Heart left ventricle (tissue), 16 donors: ENCODE measurements around the gene SUGP2. TPM values are rescaled to one million over a fixed set of nuclear protein-coding genes. Genes with fewer than 3 reads are reported as not detected.

ENCODE experiments used
- ATAC-seq, 4 donors: fragments of 200-7000 bp; cut with Tn5 transposase; one replicate each; pipeline ENCODE4 v1.9.1; 2020 to 2022; ENCODE audit warnings: moderate library complexity in 4 of 4, mild to moderate bottlenecking in 3 of 4, moderate number of reproducible peaks in 1 of 4
- DNase-seq, 5 donors: peaks; one replicate each; pipeline ENCODE4 v3.0.0-alpha.2; 2020
- H3K27ac ChIP-seq, 12 donors: fragments of 200-600 bp; sonication (generic) in 4 of 12; one replicate each; pipeline versions ENCODE4 v1.5.0 to v1.8.0; 2016 to 2022; ENCODE audit warnings: mild to moderate bottlenecking in 2 of 12
- H3K27me3 ChIP-seq, 9 donors: fragments of 200-600 bp; sonication (generic) in 2 of 9; one replicate each; pipeline versions ENCODE4 v1.5.1 to v1.8.0; 2016 to 2022; ENCODE audit warnings: mild to moderate bottlenecking in 3 of 9
- H3K36me3 ChIP-seq, 9 donors: fragments of 200-600 bp; sonication (generic) in 2 of 9; one replicate each; pipeline versions ENCODE4 v1.5.0 to v1.8.0; 2018 to 2022; ENCODE audit warnings: mild to moderate bottlenecking in 2 of 9
- H3K4me1 ChIP-seq, 12 donors: fragments of 200-600 bp; sonication (generic) in 4 of 12; one replicate each; pipeline versions ENCODE4 v1.5.0 to v1.8.0; 2016 to 2022; ENCODE audit warnings: mild to moderate bottlenecking in 3 of 12
- H3K4me3 ChIP-seq, 12 donors: fragments of 200-600 bp; sonication (generic) in 4 of 12; one replicate each; pipeline versions ENCODE4 v1.5.0 to v1.8.0; 2017 to 2022; ENCODE audit warnings: mild to moderate bottlenecking in 9 of 12, moderate library complexity in 4 of 12
- H3K9me3 ChIP-seq, 12 donors: fragments of 200-600 bp; sonication (generic) in 4 of 12; one replicate each; pipeline versions ENCODE4 v1.5.0 to v1.8.0; 2016 to 2022; ENCODE audit warnings: mild to moderate bottlenecking in 1 of 12
- CTCF ChIP-seq, 12 donors: fragments of 200-600 bp; sonication (generic) in 4 of 12; IDR thresholded peaks; one replicate each; pipeline versions ENCODE4 v1.5.0 to v1.8.0; 2018 to 2022; ENCODE audit warnings: antibody characterized with exemption in 12 of 12, mild to moderate bottlenecking in 5 of 12
- POLR2A ChIP-seq, 2 donors: fragments of 450-650 bp; IDR thresholded peaks; one replicate each; pipeline ENCODE4 v1.6.1; 2017; ENCODE audit warnings: antibody characterized with exemption in 2 of 2, mild to moderate bottlenecking in 2 of 2, moderate library complexity in 2 of 2
- WGBS, 4 donors: extraction: QIAGEN DNeasy Blood & Tissue Kit in 2 of 4; methylation state at CpG; one replicate each; pipeline versions ENCODE4 v1.1.5 to v1.1.7; 2013 to 2018; 5-methylcytosine and 5-hydroxymethylcytosine counted together
- intact Hi-C, 10 donors: fragments of 100-400 bp; cut with DNase I; formaldehyde crosslinking; loops; one replicate each; pipeline versions ENCODE4 v1.11.1 to v1.14.2; 2022
- polyA plus RNA-seq, 2 donors: library from polyadenylated mRNA; stranded (reverse); fragments of 200-250 nt; gene quantifications; one replicate each; pipeline ENCODE4 v1.2.3, GENCODE V29; 2013
- total RNA-seq, 9 donors: library from RNA; depleted of rRNA in 2 of 9; stranded (reverse); fragments of >200 nt in 2 of 9; fragmentation: NEBNext Ultra II Directional in 3 of 9; extraction: Animal tissue kit (Norgen Biotek cat#: 25700) in 3 of 9; gene quantifications; one replicate each; pipeline versions ENCODE4 v1.1.0 to v1.2.4, GENCODE V29; 2016 to 2023
- donor health status: ischemic (EF 13 %, LVEDD 7.1; RV severe dilation, severe dysfunction).
- donor health status: healthy with polysubstance abuse.
- donor health status: DM: no; HTN: yes; CAD: no.
- donor health status: DM: no; HTN: no; CAD: no.
- donor health status: ischemic (EF 25% LVEDD 6.9; RV normal size, moderate dysfunction).
- donor health status: ischemic (EF 25% LVEDD 5.7; RV mildly dilated, moderate dysfunction).
- donor health status: healthy.
- donor health status: DM: yes; HTN: yes; CAD: no.
- donor health status: ischemic (EF 35%, LVEDD 5.7; RV mildly dilated, moderate dysfunction).
- donor health status: nonischemic (EF 11% LVEDD 7.7; RV severe dilation, severe dysfunction).
- donor health status: DM: yes; HTN: yes; CAD: no.
- donor health status: PGD.
- donor health status: ischemic (EF 29% LVEDD 5.4; RV normal size, mild dysfunction).
- donor health status: nonischemic (EF 23%, LVEDD 6.1; RV moderate dilation, normal function).

The SUGP2 gene
- total and polyA plus RNA-seq, 11 donors = 36.1 to 76.5 (median 56.6) TPM

- DNase-seq (no peak), ATAC-seq (no peak)
- TF ChIP-seq CTCF (IDR thresholded peaks at IDR 0.05) (no peak), POLR2A (IDR thresholded peaks at IDR 0.05) (no peak)
- Histone ChIP-seq H3K4me1 (peaks cover 0 to 16% (median 6%) of the 10 kb centered on the region in 12 donors), H3K9me3 (no peaks in the 10 kb centered on the region), H3K27ac (no peak overlapping the region), H3K4me3 (no peak overlapping the region), H3K27me3 (no peaks in the 10 kb centered on the region), H3K36me3 (peaks cover 0 to 63% (median 45%) of the 10 kb centered on the region in 9 donors)
- 73 to 86% (median 77%) methylated on average over 7 to 9 of the region's 9 CpGs for WGBS, 4 donors
- intact Hi-C loops = no loop called here
These were observed 23.4 kb upstream of the SUGP2 start for GRCh38 chr19:19056636-19057275.

DNA sequence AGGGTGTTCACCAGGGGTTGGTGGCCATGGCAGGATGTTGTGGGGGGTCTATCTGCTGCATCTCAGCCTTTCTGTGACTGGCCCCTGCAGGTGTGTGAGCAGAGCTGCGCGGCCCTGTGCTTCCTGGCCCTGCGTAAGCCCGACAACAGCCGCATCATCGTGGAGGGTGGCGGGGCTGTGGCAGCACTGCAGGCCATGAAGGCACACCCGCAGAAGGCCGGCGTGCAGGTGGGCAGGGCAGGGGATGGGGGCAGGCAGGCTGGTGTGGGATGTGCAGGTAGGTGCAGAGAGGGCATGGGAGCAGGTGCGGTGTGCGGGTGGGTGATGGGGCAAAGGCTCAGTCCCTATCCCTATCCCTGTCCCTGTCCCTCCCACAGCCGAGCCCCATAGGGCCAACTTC is 22.4 kb upstream of the SUGP2 start:
- intact Hi-C loops = loop anchor here in 3 of 10 donors (2.0 kb wide), 3 partner anchors 55 to 85 kb away; partner anchors contain the start of gene TMEM161A (in 1 of the 3)
- DNase-seq = no peak
- H3K36me3 ChIP-seq = peaks cover 0 to 67% (median 49%) of the 10 kb centered on the region in 9 donors

GRCh38 chr19:19054939-19055440 is 21.7 kb upstream of the SUGP2 start:
- TF ChIP-seq POLR2A (IDR thresholded peaks at IDR 0.05) (no peak), CTCF (IDR thresholded peaks at IDR 0.05) (no peak)
- Histone ChIP-seq H3K36me3 (peaks cover 0 to 69% (median 54%) of the 10 kb centered on the region in 9 donors), H3K9me3 (no peaks in the 10 kb centered on the region), H3K27me3 (no peaks in the 10 kb centered on the region), H3K4me1 (peaks cover 0 to 8% (median 0%) of the 10 kb centered on the region in 12 donors), H3K4me3 (no peak overlapping the region), H3K27ac (no peak overlapping the region)
- 93 to 97% (median 95%) methylated on average over 8 to 19 of the region's 19 CpGs for WGBS, 4 donors
- no peak for ATAC-seq
- intact Hi-C loops = loop anchor here in 6 of 10 donors (2.0 to 5.0 kb wide), 7 partner anchors 56 to 122 kb away; partner anchors contain the start of gene TMEM161A (in 2 of the 6)
- peak in 1 of 5 donors; percentile 52 for DNase-seq

More for the DNA sequence above, 22.4 kb upstream of the SUGP2 start:
- Histone ChIP-seq H3K9me3 (no peaks in the 10 kb centered on the region), H3K4me3 (no peak overlapping the region), H3K27ac (no peak overlapping the region), H3K4me1 (peaks cover 0 to 8% (median 0%) of the 10 kb centered on the region in 12 donors), H3K27me3 (no peaks in the 10 kb centered on the region)
- no peak for ATAC-seq
- WGBS, 4 donors = 95 to 96% (median 95%) methylated on average over 12 to 13 of the region's 13 CpGs
- TF ChIP-seq POLR2A (IDR thresholded peaks at IDR 0.05) (no peak), CTCF (IDR thresholded peaks at IDR 0.05) (no peak)

- intact Hi-C loops = loop anchor here in 6 of 10 donors (2.0 to 5.0 kb wide), 7 partner anchors 56 to 123 kb away; partner anchors contain the start of gene TMEM161A (in 2 of the 6)
These were observed 21.1 kb upstream of the SUGP2 start for GRCh38 chr19:19054315-19054938.

More at GRCh38 chr19:19054315-19054938, 21.1 kb upstream of the SUGP2 start:
- 88 to 96% (median 94%) methylated on average over 14 to 15 of the region's 15 CpGs for WGBS, 4 donors
- no peak overlapping the region for H3K27ac ChIP-seq
- no peaks in the 10 kb centered on the region for H3K9me3 ChIP-seq
- peaks cover 0 to 71% (median 59%) of the 10 kb centered on the region in 9 donors for H3K36me3 ChIP-seq
- DNase-seq = no peak
- H3K4me1 ChIP-seq = peaks cover 0 to 6% (median 0%) of the 10 kb centered on the region in 12 donors
- TF ChIP-seq CTCF (IDR thresholded peaks at IDR 0.05) (no peak), POLR2A (IDR thresholded peaks at IDR 0.05) (no peak)
- no peaks in the 10 kb centered on the region for H3K27me3 ChIP-seq
- no peak for ATAC-seq
- H3K4me3 ChIP-seq = no peak overlapping the region
